H1 (cell line): ENCODE results near the gene QSOX2.

Source experiments
- ATF2 ChIP-seq: IDR thresholded peaks from 2 replicates; pipeline ENCODE4 v1.6.1; 2012; ENCODE audit warnings: low read length, inconsistent platforms
- CTCF ChIP-seq, 3 experiments: IDR thresholded peaks; 1 replicate in 2 of 3; 2 replicates in 1 of 3; pipeline versions ENCODE4 v1.5.1 to v1.6.1; 2011; ENCODE audit warnings: low read length in 3 of 3, mild to moderate bottlenecking in 3 of 3, inconsistent platforms in 2 of 3, low read depth in 1 of 3, moderate library complexity in 1 of 3; ENCODE audit not compliant: insufficient read depth in 1 of 3; ENCODE audit errors: control extremely low read depth in 1 of 3
- TBP ChIP-seq: IDR thresholded peaks from 2 replicates; pipeline ENCODE4 v1.6.1; 2011; ENCODE audit warnings: low read depth, low read length, improper control_type of control experiment

- TF ChIP-seq CTCF (IDR thresholded peaks at IDR 0.05; ENCODE audit: control extremely low read depth in 1 of 3, insufficient read depth in 1 of 3, low read depth in 1 of 3, low read length in 3 of 3) (no peak), ATF2 (no peak), TBP (no peak)
Measured at GRCh38 chr9:136275655-136276429, 30.2 kb upstream of the QSOX2 start.
